Measurements from ENCODE around the gene TLR1. TPM values are rescaled to one million over a fixed set of nuclear protein-coding genes. Genes with fewer than 3 reads are reported as not detected.

TLR1 gene
- total RNA-seq, 1 experiment from 2014 or later: 1.5 TPM

- peak; percentile 98 for DNase-seq (ENCODE audit: low read depth)
- in situ Hi-C loops (cut with HindIII; ENCODE audit: low pct_unique_long_range_greater_than_20kb, low sequenced_read_pairs): no loop called here
These were observed 51.4 kb downstream of the TLR1 start for GRCh38 chr4:38752941-38753806.

GRCh38 chr4:38752372-38752940 lies 52.1 kb downstream of the TLR1 start:
- no peak for DNase-seq (ENCODE audit: low read depth)
- in situ Hi-C loops (cut with HindIII; ENCODE audit: low pct_unique_long_range_greater_than_20kb, low sequenced_read_pairs): no loop called here

GRCh38 chr4:38751341-38752010 lies 53.1 kb downstream of the TLR1 start:
- DNase-seq (ENCODE audit: low read depth): no peak
- in situ Hi-C loops (cut with HindIII; ENCODE audit: low pct_unique_long_range_greater_than_20kb, low sequenced_read_pairs): no loop called here

- in situ Hi-C loops (cut with HindIII; ENCODE audit: low pct_unique_long_range_greater_than_20kb, low sequenced_read_pairs): no loop called here
- no peak for DNase-seq (ENCODE audit: low read depth)
These were observed 55.3 kb downstream of the TLR1 start for GRCh38 chr4:38749336-38749735.

DNA sequence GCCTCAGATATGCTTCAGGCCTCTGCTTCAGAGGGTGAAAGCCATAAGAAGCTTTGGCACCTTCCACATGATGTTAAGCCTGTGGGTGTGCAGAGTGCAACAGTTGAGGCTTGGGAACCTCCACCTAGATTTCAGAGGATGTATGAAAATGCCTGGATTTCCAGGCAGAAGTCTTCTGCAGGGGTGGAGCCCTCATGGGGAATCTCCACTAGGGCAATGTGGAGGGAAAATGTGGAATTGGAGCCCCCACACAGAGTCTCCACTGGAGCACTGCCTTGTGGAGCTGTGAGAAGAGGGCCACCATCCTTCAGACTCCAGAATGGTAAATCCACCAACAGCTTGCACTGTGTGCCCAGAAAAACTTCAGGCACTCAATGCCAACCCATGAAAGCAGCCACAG lies 57.0 kb downstream of the TLR1 start:
- DNase-seq (ENCODE audit: low read depth): no peak
- in situ Hi-C loops (cut with HindIII; ENCODE audit: low pct_unique_long_range_greater_than_20kb, low sequenced_read_pairs): no loop called here

Other genes with a start within 250 kb of the TLR1 start
- gene KLF3, start 140.6 kb downstream of the TLR1 start, total RNA-seq (2014; rRNA removed; shearing (Covaris generic); ENCODE audit: low replicate concordance): 5.7 and 6.6 TPM in 2 replicates
- gene TLR10, start 21.8 kb downstream of the TLR1 start, total RNA-seq (2014; rRNA removed; shearing (Covaris generic); ENCODE audit: low replicate concordance): not detected in 2 replicates
- gene TLR6, start 52.0 kb upstream of the TLR1 start, total RNA-seq (2014; rRNA removed; shearing (Covaris generic); ENCODE audit: low replicate concordance): 0.96 and 6.2 TPM in 2 replicates
- gene FAM114A1, start 63.0 kb upstream of the TLR1 start, total RNA-seq (2014; rRNA removed; shearing (Covaris generic); ENCODE audit: low replicate concordance): 63.7 and 79.7 TPM in 2 replicates
- gene TMEM156, start 227.6 kb upstream of the TLR1 start, total RNA-seq (2014; rRNA removed; shearing (Covaris generic); ENCODE audit: low replicate concordance): 40.0 and 64.9 TPM in 2 replicates